Neural crest cell (in vitro differentiated cells): Measurements from ENCODE around the gene GREB1L. TPM values are rescaled to one million over a fixed set of nuclear protein-coding genes. Genes with fewer than 3 reads are reported as not detected.
"Not testable (repeated sequence)": the region's sequence is repeated elsewhere in the genome, so short reads cannot be mapped to it uniquely, and the experiment has no call there.

Experiments
- DNase-seq: peaks from one replicate; pipeline ENCODE4 v3.0.0; 2021; ENCODE audit warnings: low read depth, mixed read lengths, low spot score
- H3K27ac Mint-ChIP-seq: one replicate; pipeline ENCODE4 v1.8.0; 2021; ENCODE audit warnings: mild to moderate bottlenecking, mixed read lengths; ENCODE audit not compliant: unreplicated experiment
- H3K27me3 Mint-ChIP-seq: 2 replicates; pipeline ENCODE4 v1.8.0; 2021; ENCODE audit warnings: low read depth, mild to moderate bottlenecking, mixed read lengths
- H3K36me3 Mint-ChIP-seq: 2 replicates; pipeline ENCODE4 v1.8.0; 2021; ENCODE audit warnings: low read depth, mild to moderate bottlenecking, mixed read lengths
- H3K4me1 Mint-ChIP-seq: 2 replicates; pipeline ENCODE4 v1.8.0; 2021; ENCODE audit warnings: mixed read lengths
- H3K4me3 Mint-ChIP-seq: one replicate; pipeline ENCODE4 v1.8.0; 2021; ENCODE audit warnings: mild to moderate bottlenecking, mixed read lengths
- H3K9me3 Mint-ChIP-seq: 2 replicates; pipeline ENCODE4 v1.8.0; 2021; ENCODE audit warnings: mixed read lengths
- total RNA-seq: library from RNA; stranded (reverse); gene quantifications from 2 replicates; pipeline ENCODE4 v1.2.1, GENCODE V29; 2021
- TF ChIP-seq, protein P1 (sequence below): fragments of 200-600 bp; sonication (generic); conservative IDR thresholded peaks from 2 replicates; pipeline ENCODE4 v1.5.0; 2021; ENCODE audit warnings: antibody characterized with exemption, mild to moderate bottlenecking

The GREB1L gene
- total RNA-seq, 1 donor from 2014 or later: 80.5 TPM

DNA sequence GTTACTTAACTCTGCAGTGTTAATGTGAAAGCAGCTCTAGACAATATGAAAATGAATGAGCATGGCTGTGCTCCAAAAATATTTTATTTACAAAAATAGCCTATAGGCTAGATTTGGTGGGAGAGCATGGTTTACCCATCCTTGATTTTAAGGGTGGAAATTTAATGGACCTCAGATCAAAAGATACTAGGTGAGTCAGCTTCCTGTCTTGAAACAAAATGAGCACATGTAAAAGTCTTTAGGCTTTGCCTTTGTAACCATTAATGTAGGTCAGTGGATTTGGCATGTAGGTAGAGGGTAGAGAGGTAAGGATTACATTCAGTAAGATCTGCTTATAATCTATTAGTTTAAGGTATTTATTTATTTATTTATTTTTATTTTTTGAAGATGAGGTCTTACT lies 72.7 kb downstream of the GREB1L start:
- TF ChIP-seq, protein P1, sequence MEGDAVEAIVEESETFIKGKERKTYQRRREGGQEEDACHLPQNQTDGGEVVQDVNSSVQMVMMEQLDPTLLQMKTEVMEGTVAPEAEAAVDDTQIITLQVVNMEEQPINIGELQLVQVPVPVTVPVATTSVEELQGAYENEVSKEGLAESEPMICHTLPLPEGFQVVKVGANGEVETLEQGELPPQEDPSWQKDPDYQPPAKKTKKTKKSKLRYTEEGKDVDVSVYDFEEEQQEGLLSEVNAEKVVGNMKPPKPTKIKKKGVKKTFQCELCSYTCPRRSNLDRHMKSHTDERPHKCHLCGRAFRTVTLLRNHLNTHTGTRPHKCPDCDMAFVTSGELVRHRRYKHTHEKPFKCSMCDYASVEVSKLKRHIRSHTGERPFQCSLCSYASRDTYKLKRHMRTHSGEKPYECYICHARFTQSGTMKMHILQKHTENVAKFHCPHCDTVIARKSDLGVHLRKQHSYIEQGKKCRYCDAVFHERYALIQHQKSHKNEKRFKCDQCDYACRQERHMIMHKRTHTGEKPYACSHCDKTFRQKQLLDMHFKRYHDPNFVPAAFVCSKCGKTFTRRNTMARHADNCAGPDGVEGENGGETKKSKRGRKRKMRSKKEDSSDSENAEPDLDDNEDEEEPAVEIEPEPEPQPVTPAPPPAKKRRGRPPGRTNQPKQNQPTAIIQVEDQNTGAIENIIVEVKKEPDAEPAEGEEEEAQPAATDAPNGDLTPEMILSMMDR: no peak
- no peak overlapping the region for H3K4me3 Mint-ChIP-seq
- H3K4me1 Mint-ChIP-seq: peaks cover 40% of the 10 kb centered on the region
- no peak overlapping the region for H3K27ac Mint-ChIP-seq
- peaks cover 9% of the 10 kb centered on the region for H3K36me3 Mint-ChIP-seq
- no peaks in the 10 kb centered on the region for H3K9me3 Mint-ChIP-seq
- no peaks in the 10 kb centered on the region for H3K27me3 Mint-ChIP-seq
- DNase-seq: no peak

DNA sequence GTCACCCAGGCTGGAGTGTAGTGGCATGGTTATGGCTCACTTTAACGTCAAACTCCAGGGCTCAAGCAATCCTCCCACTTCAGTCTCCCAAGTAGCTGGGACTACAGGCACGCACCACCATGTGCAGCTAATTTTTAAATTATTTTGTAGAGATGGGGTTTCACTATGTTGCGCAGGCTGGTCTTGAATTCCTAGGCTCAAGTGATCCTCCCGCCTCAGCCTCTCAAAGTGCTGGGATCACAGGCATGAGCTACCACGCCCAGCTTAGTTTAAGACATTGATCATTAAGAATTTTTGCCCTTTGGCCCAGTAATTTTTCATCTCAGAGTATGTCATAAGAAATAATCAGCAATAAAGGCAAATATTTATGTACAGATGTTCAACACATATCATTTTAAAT lies 73.1 kb downstream of the GREB1L start:
- H3K27me3 Mint-ChIP-seq, H3K4me3 Mint-ChIP-seq, H3K36me3 Mint-ChIP-seq, H3K9me3 Mint-ChIP-seq, DNase-seq: not testable (repeated sequence)
- Mint-ChIP-seq H3K4me1 (peaks cover 36% of the 10 kb centered on the region), H3K27ac (peak overlapping the region; percentile 87)

DNA sequence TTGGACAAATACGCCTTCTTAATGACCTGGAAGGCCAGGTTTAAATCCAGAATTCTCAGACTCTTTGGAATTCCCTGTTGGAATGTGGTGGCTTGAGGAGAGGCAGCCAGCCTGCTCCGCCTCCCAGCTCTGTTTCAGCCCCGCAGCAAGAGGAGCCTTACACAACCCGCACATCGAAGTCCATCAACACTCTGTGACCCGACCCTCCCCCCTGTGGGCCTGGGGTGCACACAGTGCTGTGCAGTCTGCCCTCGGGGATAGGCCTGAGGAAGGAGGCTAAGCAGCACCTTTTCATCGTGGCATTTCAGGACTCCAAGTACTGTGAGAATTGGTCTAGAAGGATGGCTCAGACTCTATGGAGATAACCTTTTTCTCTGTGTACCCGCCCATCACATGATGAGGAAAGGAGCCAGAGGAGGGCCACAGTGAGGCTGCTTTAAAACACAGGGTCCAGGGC lies 73.7 kb downstream of the GREB1L start:
- no peak for DNase-seq
- Mint-ChIP-seq H3K27me3 (no peaks in the 10 kb centered on the region), H3K27ac (peak overlapping the region; percentile 50), H3K4me3 (peak overlapping the region; percentile 23), H3K4me1 (peaks cover 31% of the 10 kb centered on the region), H3K9me3 (no peaks in the 10 kb centered on the region), H3K36me3 (peaks cover 9% of the 10 kb centered on the region)
- TF ChIP-seq, protein P1: no peak

DNA sequence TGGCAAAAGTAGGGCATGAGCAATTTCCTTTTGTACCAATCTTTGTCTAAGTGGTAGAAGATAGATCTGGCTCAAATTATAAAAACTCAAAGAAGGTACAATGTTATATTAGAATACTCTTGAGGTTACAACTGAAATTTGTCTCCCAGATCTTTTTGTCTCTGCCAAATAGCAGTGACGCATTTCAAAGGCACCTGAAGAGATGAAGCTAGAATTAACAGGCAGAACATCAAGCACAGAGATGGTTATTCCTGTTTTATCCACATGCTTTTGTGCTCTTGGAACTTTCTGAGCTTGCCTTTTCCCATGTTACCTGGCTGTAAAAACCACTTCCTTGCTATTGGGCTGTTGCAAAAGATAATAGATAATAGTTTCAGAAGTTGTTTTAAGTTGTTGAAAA lies 74.3 kb downstream of the GREB1L start:
- no peaks in the 10 kb centered on the region for H3K9me3 Mint-ChIP-seq
- TF ChIP-seq, protein P1: no peak
- no peak for DNase-seq
- H3K27ac Mint-ChIP-seq: no peak overlapping the region
- H3K4me3 Mint-ChIP-seq: no peak overlapping the region
- no peaks in the 10 kb centered on the region for H3K27me3 Mint-ChIP-seq
- H3K36me3 Mint-ChIP-seq: peaks cover 9% of the 10 kb centered on the region
- peaks cover 25% of the 10 kb centered on the region for H3K4me1 Mint-ChIP-seq

DNA sequence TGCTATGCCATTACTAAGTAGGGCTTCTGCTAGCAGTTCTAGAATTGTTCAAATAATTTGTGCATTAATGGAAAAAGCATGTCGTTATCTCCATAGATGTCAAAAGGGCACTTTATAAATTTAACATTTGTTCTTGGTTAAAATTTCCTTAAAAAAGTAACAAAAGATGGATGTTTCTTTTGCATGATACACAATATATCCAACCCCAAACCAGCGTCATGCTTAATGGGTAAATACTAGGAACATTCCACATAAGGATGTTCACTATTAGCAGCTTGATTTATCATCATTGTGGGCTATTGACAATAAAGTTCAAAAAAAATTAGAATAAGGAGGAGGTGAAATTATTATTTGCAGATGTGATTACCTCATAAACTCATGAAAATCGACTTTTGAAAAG lies 79.7 kb downstream of the GREB1L start:
- peaks cover 6% of the 10 kb centered on the region for H3K36me3 Mint-ChIP-seq
- DNase-seq: no peak
- H3K4me1 Mint-ChIP-seq: peaks cover 9% of the 10 kb centered on the region
- H3K4me3 Mint-ChIP-seq: no peak overlapping the region
- no peak overlapping the region for H3K27ac Mint-ChIP-seq
- H3K27me3 Mint-ChIP-seq: no peaks in the 10 kb centered on the region
- TF ChIP-seq, protein P1: no peak
- H3K9me3 Mint-ChIP-seq: no peaks in the 10 kb centered on the region

DNA sequence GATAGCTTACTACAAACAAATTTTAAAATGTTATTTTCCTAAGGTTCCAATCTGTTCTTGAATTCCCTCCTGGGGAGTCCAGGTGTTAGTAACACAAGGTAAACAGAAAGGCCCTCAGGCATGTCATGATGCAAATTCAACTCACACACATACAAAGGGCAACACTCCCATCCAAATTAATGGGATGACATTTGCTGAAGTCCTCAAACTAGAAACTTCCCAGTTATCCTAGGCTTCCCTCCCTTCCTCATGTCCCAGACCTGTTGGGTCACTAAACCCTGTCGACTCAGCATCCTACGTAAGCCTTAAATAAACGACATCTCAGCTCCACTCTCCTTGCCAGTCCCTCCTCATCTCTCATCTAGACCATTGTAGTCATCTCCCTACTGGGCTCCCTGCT lies 85.1 kb downstream of the GREB1L start:
- Mint-ChIP-seq H3K27me3 (no peaks in the 10 kb centered on the region), H3K4me3 (no peak overlapping the region), H3K9me3 (no peaks in the 10 kb centered on the region), H3K36me3 (peaks cover 3% of the 10 kb centered on the region), H3K27ac (no peak overlapping the region), H3K4me1 (peaks cover 52% of the 10 kb centered on the region)
- TF ChIP-seq, protein P1: no peak
- DNase-seq: no peak
